NK-92 treated with Interleukin-12 subunit alpha and Interleukin-12 subunit beta, amount 100 ng/mL, for 24 hours (cell line): ENCODE measurements around the gene MAP3K12.
"Not testable (repeated sequence)": the region's sequence is repeated elsewhere in the genome, so short reads cannot be mapped to it uniquely, and the experiment has no call there.

Experiments
- DNase-seq: peaks from one replicate; lab custom pipeline; 2025; lab: John Stamatoyannopoulos, UW

MAP3K12 gene

DNA sequence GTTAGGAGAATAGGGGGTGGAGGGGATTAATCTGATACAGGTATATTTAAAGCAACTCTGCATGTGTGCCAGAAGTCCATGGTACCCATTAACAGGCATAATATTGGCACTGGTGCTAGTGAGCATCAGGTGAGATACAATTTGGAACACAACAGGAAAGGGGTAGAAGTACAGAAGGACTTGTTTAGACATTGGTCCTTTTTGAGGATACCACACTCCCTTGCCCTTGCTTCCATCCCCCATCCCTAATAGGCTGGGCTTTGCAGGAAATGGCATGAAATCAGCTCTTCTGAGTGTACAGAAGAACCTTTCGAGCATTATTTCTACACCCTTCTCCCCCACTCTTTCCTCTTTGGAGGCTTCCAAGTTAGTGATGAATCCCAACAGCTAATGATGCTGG, 31.0 kb downstream of the MAP3K12 start:
- no peak for DNase-seq

DNA sequence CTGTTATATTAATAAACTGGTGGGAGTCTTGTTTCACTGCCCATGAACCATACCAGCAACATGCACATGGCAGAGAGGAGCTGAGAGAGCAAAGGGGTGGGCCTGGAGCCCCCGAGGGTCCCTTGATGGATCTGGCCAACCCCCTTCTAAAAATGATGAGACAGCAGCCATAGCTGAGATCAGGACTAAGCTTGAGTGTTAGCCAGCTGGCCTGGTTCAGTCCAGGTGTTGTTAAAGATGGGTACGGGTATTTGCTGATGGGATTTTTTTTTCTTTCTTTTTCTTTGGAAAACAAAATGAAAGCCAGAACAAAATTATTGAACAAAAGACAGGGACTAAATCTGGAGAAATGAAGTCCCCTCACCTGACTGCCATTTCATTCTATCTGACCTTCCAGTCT, 31.4 kb downstream of the MAP3K12 start:
- DNase-seq: no peak

DNA sequence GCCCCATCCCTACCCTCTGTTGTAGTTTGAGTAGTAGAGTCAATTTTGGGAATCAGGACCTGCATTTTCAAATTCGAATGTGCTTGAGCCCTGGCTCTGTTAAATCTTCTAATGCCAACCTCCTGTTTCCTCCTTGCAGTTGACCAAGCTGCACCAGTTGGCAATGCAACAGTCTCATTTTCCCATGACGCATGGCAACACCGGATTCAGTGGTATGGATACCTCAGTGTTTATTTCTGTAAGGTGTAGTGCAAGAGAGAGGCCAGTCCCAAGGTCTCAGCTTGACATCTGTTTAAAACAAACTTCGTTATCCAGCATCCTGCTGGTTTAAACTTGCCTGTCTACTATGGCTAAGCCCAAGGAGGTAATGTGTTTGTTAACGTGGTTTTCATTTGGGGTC, 32.2 kb downstream of the MAP3K12 start:
- DNase-seq: no peak

DNA sequence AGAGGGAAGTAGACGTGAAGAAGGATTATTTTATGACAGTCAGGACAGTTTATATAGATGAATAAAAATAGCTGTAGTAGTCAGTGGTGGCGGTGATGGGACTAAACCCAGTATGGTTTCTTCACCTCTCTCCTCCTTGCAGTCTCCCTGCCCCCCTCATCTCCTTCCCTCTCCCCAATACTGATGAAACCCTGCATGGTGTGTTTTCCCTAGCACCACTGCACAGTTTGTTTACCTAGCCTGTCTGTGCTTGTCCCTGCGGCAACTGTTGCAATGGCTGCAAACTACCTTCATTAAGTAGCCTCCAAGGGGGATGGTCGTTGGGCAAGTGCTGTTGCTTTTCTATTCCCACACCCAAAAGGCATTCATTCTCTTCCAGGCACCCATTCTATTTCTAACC, 32.6 kb downstream of the MAP3K12 start:
- DNase-seq: no peak

DNA sequence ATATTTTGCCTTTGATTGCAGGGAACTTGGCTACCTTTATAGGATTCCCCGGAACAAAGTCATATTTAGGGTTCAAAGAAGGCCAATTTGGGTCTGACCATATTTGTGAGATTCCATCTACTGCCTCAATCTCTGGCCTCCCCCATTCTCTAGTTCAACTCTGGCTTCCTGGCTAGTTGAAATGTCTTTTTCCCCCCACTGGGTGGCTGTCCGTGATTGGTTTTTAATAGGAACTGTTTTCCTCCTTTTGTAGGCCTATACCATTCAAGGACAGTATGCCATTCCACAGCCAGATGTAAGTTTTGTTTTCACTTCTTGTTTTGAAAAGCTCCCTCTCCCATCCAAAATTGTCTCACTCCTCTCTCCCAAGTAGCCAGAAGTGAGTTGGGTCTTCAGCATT, 33.6 kb downstream of the MAP3K12 start:
- DNase-seq: no peak

DNA sequence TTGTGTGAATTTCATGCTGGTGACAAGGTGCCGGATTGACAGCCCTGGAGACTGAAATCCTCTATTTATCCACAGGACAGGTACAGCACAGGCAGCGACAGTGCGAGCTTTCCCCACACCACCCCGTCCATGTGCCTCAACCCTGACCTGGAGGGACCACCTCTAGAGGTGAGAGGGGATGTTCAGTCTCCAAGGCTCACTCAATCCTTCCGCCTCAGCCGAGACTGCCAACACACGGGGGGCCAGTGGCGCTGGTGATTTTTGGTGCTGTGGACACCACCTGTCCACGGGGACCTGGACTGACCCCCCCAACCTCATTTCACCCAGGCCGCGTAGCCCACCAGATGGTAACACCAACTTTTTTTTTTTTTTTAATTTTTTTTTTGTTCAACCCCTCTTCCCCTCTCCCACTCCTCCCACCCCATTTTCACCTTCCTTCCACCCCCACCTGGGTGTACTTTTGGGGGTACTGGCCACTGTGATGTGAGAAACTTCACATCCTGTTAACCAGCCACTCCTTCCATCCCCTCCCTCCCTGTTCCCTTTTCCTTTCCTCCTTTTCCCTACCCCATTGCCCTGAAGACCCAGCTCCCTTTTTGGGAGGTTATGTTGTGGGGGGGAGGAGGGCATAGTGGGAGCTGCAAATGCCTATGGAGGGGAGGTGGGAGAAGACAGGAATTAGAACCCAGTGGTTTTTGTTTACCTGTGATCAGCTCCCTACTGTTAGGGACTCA, 34.4 kb downstream of the MAP3K12 start:
- no peak for DNase-seq

DNA sequence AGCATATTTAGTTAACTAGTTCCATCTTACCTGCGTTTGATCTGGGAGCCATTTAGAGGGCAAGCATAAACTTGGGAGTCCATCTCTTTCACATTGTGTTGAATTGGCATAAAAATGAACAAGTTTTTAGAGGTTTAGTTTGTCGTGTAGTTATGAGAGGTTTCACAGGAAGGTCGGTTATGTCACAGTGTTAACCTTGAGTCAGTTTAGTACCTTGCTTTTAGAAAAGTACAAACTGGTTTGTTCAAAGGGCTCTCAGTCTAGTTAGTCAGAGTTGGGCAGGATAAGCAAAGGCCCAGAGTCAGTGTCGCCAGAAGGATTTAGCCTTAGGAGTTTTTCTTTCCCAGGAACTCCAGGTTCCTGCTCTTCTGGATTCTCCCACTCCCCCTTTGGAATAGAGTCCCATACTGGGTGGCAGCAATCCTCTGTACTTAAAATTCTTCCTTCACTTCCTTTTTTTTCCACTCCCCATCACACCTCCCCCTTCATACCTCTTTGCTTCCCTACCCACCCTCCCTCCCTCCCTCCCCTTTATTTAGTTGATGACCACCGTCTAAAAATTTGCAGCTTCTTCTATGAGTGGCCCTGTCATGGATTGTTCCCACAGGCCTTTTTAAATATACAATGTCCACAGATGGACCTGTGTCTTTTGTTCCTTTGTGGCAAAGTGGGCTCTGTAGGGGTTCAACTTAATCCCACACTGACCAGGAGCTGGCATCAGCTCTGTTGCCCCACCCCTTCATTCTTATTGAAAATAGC, 35.3 kb downstream of the MAP3K12 start:
- DNase-seq: no peak

DNA sequence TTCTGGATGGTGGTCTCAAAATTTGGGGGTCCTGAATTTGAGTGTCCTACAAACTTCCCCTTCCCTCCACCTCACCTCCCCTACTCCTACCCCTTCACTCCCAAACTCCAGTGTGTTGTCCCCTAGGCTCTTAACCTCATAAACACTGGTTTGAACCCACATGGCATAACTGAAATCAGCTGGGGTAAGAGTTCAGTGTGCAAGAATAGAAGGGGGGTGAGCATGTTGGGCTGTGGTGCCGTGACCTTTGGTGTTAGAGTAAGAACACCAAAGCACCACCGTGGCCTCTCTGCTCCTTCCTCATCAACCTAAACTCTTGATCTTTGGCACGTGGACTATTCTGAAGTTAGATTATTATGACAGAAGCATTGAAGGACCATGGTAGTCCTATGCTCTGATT, 36.3 kb downstream of the MAP3K12 start:
- DNase-seq: no peak

DNA sequence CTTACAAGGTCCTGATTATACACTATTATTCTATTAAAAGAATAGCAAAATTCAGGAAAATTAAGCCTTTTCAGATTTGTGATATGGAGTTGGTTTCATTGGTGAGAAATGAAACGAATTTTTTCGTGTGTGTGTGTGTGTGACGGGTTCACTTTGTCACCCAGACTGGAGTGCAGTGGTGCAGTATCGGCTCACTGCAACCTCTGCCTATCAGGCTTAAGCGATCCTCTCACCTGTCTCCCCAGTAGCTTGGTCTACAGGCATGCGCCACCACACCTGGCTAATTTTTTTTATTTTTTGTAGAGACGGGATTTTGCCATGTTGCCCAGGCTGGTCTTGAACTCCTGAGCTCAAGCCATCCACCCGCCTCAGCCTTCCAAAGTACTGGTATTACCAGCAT, 37.7 kb downstream of the MAP3K12 start:
- no peak for DNase-seq

DNA sequence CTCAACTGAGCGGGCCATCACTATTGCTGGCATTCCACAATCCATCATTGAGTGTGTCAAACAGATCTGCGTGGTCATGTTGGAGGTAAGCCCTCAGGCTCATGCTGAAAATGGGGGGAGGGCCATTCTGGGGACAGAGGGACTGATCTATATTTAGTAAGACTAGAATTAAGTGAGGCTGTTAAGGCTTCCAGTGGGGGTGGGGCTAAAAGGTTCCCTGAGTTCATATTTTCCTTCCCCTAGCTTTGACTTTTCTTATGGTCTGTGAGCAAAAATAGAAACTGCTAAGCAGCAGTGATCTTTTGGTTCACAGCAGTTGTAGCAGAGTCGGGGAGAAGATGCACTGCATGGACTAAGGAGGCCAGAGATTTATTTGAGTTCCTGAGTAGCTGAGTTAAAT, 38.2 kb downstream of the MAP3K12 start:
- no peak for DNase-seq

DNA sequence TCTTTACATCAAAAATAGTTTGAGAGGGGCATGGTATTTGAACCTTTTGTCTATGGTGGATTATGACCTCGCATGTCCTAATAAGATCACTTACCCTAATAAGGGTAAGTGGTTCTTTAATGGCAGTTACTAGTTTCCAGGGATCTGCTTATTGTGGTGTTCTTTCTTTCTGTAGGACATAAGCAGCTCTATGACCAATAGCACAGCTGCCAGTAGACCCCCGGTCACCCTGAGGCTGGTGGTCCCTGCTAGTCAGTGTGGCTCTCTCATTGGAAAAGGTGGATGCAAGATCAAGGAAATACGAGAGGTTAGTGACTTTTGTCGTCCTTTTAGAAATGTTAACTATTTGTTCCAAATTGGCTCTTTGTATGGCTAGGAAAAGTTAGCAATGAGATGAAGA, 40.2 kb downstream of the MAP3K12 start:
- no peak for DNase-seq

DNA sequence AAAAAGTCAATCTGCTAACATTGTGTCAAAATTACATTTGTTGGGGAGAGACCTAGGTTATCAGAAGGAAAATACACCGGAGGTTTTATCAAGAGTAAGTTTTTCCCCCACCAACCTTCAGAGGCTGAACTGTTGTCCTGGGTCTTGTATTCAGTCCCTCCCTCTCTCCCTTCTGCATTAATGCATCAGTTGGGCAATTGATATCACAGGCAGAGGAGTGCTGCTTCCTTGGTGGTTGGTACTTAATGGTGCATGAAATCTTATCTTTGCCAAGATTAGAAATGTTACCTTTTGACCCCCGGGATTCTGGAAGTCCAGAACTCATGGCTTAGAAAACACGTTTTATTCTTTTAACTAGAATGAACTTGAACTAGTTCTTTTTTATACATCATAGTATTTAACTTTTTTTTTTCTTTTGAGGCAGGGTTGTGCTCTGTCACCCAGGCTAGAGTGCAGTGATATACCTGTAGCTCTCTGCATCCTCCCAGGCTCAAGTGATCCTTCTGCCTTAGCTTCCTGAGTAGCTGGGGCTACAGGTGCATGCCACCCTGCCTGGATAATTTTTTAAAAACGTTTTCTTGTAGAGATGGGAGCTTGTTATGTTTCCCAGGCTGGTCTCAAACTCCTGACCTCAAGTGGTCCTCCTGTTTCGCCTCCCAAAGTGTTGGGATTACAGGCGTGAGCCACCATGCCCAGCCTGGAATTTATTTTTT, 42.4 kb downstream of the MAP3K12 start:
- DNase-seq: no peak

DNA sequence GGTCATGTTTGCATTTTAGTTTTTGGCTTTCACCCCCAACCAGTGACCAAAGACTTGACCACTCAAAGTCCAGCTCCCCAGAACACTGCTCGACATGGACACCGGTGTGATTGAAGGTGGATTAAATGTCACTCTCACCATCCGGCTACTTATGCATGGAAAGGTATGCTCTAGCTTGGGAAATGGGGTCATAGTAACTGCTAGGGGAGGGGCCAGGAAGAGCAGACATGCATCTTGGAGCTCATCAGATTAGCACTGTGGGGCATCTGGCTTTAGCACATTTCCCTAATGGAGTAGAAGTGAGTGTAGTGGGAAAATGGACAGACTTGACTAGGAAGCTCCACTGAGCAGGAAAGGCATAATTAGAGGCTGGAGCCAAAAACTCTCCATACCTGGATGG, 44.6 kb downstream of the MAP3K12 start:
- DNase-seq: no peak

DNA sequence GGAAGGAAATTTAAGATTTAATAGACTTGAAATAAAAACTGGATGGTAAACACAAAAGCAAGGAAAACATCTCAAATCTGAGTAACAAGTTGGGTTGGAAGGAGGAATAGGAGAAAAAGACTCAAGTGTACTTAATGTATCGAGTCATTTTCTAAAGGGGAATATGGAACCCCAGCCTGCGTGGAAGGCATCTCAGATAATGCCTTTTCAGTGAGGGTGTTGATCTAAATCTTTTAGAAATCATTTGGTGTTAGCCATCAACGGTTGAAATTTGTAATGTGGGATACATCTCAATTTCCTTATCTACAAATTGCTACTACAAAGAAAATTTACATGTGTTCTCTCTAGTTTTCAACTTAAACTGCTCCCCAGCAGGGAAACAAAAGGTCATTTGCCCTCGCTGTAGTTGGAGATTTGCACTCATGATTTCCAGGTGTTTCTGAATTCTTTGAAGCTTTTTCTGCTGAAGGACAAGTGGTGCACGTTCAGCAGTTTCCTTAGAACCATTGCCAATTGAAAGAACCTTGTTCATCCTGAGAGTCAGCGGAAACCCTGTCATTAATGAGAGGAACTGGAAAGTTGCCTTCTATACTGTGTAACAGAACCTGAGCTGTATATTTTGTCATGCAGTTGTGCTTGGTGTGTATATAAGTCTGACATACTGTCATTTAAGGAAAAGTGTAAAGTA, 45.2 kb downstream of the MAP3K12 start:
- no peak for DNase-seq

DNA sequence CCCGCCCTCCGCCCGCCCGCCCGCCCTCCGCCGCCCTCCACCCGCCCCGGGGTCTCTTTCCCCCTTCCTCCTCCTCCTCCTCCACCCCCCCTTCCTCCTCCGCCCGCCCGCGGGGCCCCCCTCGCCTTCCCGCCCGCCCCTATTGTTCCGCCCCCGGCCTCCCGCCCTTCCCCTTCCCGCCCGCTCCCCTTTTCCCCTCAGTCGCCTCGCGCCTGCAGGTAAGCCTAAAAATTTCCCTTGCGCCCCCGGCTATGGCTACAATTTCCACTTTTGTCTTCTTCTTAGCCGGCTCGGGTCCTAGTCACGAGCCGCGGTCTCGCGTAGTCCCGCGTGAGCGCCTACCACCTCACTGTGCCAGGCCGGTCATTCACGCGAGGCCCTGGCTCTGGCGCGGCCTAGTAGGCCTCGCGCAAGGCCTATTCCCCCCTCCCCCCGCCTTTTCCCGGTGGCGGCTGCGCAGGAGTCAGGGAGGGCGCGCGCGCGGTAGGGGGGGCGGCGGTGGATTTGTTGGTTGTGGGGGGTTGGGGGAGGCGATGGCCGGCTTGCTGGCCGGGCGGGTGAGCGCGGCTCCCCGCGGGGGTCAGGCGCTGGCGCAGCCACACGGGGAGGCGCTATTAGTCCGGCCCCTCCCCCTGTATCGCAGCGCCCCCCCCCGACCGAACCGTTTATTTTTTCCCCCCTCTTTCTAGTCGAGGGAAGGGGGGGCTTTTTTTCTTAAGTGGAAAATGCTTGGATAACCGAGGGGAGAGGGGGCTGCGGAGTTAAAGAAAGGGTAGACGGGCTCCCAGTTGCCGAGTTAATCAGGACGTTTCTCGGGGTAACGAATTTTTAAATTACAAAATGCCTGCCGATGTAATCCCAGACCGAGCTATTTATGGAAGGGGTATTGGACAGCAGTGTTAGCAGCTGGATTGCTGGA, 46.8 kb downstream of the MAP3K12 start:
- peak; percentile 69 for DNase-seq

DNA sequence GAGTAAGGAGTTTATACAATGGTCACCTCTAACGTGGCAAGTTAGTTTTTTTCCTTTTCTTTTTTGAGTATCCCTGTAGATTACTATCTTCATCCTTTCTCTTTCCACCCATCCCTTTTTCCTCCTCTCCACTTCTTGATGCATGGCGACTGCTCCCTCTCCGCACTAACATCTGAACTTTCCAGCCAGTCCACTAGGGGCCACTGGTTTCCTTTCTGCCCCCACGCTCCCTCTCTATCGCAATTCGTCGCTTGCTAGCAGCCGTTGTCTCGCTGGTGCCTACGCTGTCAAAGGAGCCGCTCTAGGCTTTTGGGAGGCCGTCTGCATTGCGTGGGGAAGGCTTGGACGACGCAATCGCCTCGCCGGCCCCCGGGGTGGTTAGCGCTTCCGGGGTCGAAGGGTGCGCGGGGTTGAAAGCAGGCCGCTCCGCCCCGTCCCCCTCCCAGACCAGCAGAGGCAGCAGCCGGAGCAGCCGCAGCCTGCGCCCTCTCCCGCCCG, 47.5 kb downstream of the MAP3K12 start, which contains the start of gene PCBP2:
Gene PCBP2 (plus strand): TSS at position 442 of the 498 bp plus-strand sequence. CDS start 2,699 bp downstream, outside the sequence.
- DNase-seq: peak; percentile 95

DNA sequence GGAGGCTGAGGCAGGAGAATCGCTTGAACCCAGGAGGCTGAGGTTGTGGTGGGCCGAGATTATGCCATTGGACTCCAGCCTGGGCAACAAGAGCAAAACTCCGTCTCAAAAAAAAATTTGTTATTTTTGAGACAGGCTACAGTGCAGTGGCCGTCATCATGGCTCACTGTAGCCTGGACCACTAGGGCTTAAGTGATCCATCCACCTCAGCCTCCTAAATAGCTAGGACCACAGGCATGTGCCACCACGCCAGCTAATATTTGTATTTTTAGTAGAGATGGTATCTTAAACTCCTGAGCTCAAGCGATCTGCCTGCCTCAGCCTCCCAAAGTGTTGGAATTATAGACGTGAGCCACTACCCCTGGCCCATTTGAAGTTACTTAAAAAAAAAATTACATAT, 48.3 kb downstream of the MAP3K12 start:
- no peak for DNase-seq

DNA sequence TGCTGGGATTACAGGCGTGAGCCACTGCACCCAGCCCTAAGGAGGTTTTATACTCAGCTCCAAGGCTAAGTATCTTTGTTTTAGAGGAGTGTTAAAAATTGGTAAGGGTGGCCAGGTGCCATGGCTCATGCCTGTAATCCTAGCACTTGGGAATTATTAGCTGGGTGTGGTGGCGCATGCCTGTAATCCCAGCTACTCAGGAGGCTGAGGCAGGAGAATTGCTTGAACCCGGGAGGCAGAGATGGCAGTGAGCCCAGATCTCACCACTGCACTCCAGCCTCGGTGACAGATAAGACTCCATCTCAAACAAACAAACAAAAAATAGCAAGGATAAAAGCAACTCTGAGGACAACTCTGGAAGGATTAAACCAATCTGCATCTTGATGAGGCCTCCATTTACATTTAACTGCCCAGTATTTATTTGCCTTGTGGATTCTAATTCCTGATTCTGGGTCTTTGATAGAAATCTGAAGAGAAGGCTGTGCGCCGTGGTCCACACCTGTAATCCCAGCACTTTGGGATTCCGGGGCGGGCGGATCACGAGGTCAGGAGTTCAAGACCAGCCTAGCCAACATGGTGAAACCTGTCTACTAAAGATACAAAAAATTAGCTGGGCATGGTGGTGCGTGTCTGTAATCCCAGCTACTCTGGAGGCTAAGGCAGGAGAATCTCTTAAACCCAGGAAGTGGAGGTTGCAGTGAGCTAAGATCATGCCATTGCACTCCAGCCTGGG, 54.5 kb downstream of the MAP3K12 start:
- not testable (repeated sequence) for DNase-seq

DNA sequence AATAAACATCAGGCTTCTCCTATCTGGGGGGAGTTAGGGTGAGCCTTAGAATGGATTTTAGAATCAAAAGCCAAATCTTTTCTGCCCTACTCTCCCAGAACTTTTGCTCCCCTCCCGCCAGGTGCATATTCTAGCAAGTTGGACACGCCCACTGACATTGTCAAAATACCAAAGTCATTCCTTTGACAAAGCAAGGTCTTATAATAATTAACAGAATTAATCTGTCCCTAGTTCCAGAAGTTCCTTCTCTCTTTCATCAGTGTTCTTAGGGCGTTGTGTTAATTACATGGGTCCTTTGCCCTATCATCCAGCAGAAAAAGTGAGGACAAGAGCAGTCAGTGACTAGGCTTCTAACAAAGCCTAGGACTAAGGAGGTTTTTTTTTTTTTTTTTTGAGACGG, 55.3 kb downstream of the MAP3K12 start:
- DNase-seq: no peak
